Subcutaneous adipose tissue (tissue), 4 donors: ENCODE measurements around the gene TBL3. TPM values are rescaled to one million over a fixed set of nuclear protein-coding genes. Genes with fewer than 3 reads are reported as not detected.

Experiments
- CTCF ChIP-seq: fragments of 450-650 bp; IDR thresholded peaks from one replicate; pipeline ENCODE4 v1.5.1; 2016; ENCODE audit warnings: low read depth, mild to moderate bottlenecking, control low read depth, antibody characterized with exemption, moderate library complexity
- total RNA-seq, 4 donors: library from RNA; depleted of rRNA; stranded (reverse); fragments of >200 nt; gene quantifications; one replicate each; pipeline ENCODE4 v1.1.0, GENCODE V29; 2016

TBL3 gene
- total RNA-seq, 4 donors from 2014 or later = 20.9 to 30.6 (median 26.6) TPM

- no peak for TF ChIP-seq CTCF
Measured at GRCh38 chr16:1998852-1999801, 27.3 kb downstream of the TBL3 start.

- no peak for TF ChIP-seq CTCF
Measured at GRCh38 chr16:1999866-2000514, 28.1 kb downstream of the TBL3 start.

GRCh38 chr16:2001035-2001434 lies 29.2 kb downstream of the TBL3 start:
- no peak for TF ChIP-seq CTCF

- TF ChIP-seq CTCF = no peak
Measured at GRCh38 chr16:2001456-2002355, 29.9 kb downstream of the TBL3 start.

- no peak for TF ChIP-seq CTCF
Measured at GRCh38 chr16:2002406-2003230, 30.8 kb downstream of the TBL3 start.

- no peak for TF ChIP-seq CTCF
Measured at GRCh38 chr16:2003231-2003826, 31.5 kb downstream of the TBL3 start.
